Thyroid gland (tissue), 4 donors: ENCODE data around the gene FBXO24.

Experiments
- CTCF ChIP-seq, 6 experiments: fragments of 200-600 bp in 3 of 6; fragments of 450-650 bp in 3 of 6; sonication (generic) in 3 of 6; IDR thresholded peaks; one replicate each; pipeline ENCODE4 v1.5.1; 2016 to 2019; ENCODE audit warnings: antibody characterized with exemption in 6 of 6, mild to moderate bottlenecking in 2 of 6, inconsistent platforms in 1 of 6, moderate library complexity in 1 of 6
- POLR2A ChIP-seq, 2 donors: fragments of 450-650 bp; IDR thresholded peaks; one replicate each; pipeline ENCODE4 v1.6.1; 2017; ENCODE audit warnings: antibody characterized with exemption in 2 of 2, mild to moderate bottlenecking in 2 of 2, moderate library complexity in 1 of 2

GRCh38 chr7:100600730-100601038 lies 14.6 kb downstream of the FBXO24 start:
- TF ChIP-seq POLR2A (IDR thresholded peaks at IDR 0.05) (no peak), CTCF (IDR thresholded peaks at IDR 0.05) (no peak)
